GM21423 (cell line): ENCODE data around the gene ECPAS.
"Not testable (repeated sequence)": the region's sequence is repeated elsewhere in the genome, so short reads cannot be mapped to it uniquely, and the experiment has no call there.

Experiments
- ATAC-seq: cut with Tn5 transposase; IDR thresholded peaks from one replicate; pipeline ENCODE4 v1.9.1; 2021; ENCODE audit warnings: mild to moderate bottlenecking, moderate library complexity; ENCODE audit not compliant: unreplicated experiment

Gene ECPAS

DNA sequence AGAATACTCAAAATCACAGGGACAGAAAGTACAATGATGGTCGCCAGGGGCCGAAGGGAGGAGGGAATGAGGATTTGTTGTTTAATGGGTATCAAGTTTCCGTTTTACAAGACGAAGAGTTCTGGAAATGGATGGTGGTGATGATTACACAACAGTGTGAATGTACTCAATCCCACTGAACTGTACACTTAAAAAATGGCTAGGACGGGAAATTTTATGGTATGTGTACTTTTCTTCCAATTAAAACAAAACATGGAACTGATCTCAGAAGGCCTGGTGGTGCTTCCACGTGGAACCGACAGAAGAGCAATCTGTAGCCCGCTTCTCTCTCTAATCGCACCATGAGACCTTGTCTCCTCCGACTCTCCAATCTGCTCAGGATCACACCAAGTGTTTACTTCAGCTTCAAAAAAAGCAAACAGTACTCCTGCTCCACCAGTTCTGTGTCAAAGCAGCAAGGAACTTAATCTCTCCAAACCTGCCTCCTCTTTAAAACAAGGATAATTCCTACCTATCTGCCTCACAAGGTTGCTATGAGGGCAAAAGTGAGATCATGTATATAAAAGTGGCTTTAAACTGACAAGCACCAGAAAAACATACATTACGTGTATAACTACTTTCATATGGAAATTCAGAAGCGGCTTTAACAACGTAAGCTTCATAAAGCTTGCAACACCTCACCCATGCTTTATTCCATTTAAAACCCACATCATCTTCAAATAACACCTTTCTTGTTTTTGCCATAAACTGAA, 2.1 kb downstream of the ECPAS start:
- no peak for ATAC-seq

DNA sequence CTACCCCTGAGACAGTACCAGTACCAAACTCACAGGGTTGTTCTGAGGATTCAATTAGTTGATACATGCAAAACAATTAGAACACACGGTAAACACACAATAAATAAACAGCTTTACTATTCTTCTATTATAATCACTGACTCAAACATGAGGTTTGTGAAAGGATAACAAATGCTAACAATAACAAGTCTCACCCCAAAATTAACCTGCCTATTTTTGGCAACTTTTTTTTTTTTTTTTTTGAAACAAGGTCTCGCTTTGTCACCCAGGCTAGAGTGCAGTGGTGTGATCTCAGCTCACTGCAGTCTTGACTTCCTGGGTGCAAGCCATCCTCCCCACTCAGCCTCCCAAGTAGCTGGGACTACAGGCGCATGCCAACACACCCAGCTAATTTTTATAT, 6.5 kb downstream of the ECPAS start:
- ATAC-seq, result no peak

- ATAC-seq, result no peak
These were observed 9.0 kb downstream of the ECPAS start for GRCh38 chr9:111475195-111475594.

GRCh38 chr9:111474385-111474784, 9.8 kb downstream of the ECPAS start:
- no peak for ATAC-seq

DNA sequence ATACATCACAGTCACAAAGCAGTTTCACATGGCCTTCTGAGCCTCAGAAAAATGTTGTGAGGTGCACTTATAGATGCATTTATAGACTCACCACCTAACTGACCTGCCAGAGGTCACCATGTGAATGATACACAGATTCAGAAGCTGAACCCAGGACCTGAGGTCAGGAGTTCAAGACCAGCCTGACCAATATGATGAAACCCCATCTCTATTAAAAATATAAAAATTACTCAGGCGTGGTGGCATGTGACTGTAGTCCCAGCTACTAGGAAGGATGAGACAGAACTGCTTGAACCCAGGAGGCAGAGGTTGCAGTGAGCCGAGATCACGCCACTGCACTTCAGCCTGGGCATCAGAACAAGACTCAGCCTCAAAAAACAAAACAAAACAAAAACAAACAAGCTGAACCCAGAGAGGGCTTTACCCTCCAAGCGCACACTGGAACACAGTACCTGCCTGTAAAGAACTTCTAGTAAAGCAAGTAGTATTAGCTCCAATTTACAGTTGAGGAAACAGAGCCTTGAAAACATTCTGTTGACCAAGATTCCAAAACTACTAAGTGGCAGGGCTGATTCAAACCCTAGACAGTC, 16.3 kb downstream of the ECPAS start:
- ATAC-seq, result no peak

- ATAC-seq, result no peak
These were observed 21.1 kb downstream of the ECPAS start for GRCh38 chr9:111463048-111463447.

GRCh38 chr9:111458139-111459009, 25.8 kb downstream of the ECPAS start:
- no peak for ATAC-seq

GRCh38 chr9:111456529-111456928, 27.7 kb downstream of the ECPAS start:
- ATAC-seq, result no peak

DNA sequence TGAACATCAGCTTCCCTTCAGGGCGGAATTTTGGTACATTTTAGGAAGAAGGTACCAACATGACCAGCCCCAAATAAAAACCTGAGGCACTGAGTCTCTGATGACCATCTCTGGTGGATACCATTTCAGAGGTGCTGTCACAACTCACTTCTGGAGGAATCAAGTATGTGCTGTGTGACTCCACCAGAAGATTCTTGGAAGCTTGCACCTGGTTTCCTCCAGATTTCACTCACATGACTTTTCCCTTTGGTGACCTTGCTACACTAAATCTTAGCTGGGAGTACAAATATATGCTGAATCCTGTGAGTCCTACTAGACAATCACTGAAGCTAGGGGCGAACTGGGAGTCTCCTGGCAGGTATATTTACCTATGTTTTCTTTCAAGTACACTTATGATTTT, 28.5 kb downstream of the ECPAS start:
- ATAC-seq, result no peak

DNA sequence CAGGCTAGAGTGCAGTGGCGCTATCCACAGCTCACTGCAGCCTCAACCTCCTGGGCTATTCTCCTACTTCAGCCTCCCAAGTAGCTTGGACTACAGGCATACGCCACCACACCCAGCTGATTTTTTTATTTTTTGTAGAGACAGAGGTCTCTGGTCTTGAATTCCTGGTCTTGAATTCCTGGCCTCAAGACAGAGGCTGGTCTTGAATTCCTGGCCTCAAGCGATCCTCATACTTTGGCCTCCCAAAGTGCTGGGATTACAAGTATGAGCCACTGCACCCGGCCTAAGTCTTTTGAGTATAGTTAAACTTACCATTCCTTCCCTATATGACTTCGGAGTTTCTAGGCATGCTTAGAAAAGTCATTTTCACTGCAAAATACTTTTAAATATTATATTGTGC, 29.4 kb downstream of the ECPAS start:
- ATAC-seq, result no peak

DNA sequence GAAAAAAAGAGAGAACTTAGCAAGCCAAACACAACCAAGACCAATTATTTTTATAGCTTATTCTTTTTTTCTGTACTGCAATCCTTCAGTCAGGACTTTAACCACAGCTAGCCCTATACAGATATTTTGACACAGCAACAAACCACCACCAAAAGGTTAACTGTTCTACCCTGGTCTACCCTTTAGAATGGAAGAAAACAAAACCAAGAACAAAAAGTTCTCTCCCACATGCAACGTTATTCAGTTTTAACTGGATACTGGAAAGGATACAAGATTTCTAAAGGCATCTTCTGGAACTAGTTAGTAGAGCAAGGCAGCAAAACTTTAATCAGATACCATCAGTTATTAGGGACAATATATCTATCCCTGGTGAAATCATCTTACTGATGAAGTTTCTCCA, 32.6 kb downstream of the ECPAS start:
- ATAC-seq, result no peak

- ATAC-seq, result no peak
These were observed 34.1 kb downstream of the ECPAS start for GRCh38 chr9:111450124-111450523.

GRCh38 chr9:111449705-111450104, 34.5 kb downstream of the ECPAS start:
- no peak for ATAC-seq

GRCh38 chr9:111445799-111446198, 38.4 kb downstream of the ECPAS start:
- not testable (repeated sequence) for ATAC-seq

DNA sequence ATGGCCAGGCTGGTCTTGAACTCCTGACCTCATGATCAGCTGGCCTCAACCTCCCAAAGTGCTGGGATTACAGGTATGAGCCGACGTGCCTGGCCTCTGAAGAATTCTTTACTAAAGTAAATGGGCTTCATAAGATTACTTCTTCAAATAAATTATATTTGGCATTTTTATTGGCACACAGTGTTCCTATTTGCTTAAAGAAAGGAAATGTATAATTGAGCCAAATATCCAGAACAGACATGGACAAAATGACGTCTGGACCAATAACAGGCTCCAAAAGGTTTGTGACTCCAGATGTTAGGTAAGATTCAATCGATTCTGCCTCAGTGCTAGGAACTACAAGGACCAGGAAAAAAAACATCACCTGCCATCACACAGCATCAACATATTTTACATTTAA, 40.7 kb downstream of the ECPAS start:
- ATAC-seq, result no peak

DNA sequence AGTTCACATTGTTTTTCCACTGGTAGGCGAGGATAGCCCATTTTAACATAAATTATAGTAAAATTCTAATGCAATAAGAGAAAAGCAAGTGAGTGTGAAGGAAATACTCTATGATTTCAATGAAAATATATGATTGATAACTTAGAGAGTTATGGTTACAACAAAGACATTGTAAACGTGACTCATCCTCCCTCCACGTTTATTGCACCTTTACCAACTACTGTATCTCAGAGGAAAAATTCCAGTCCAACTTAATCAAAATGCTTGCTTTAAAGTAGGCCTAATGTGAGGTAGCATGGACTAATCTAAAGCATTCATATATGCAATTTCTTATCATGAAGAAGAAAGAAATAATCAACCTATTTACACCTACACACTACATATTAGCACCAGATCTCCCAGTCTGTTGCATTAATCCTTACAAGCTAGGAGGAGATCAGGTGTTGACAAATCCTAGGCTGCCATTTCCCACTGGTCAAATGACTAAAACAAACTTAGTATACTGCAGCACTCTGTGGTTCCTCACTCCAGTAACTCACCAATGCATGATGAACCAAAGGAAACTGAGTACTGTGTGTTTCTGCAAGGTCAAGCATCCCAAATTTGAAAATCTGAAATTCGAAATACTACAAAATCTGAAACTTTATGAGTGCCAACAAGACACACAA, 41.7 kb downstream of the ECPAS start:
- ATAC-seq, result no peak

DNA sequence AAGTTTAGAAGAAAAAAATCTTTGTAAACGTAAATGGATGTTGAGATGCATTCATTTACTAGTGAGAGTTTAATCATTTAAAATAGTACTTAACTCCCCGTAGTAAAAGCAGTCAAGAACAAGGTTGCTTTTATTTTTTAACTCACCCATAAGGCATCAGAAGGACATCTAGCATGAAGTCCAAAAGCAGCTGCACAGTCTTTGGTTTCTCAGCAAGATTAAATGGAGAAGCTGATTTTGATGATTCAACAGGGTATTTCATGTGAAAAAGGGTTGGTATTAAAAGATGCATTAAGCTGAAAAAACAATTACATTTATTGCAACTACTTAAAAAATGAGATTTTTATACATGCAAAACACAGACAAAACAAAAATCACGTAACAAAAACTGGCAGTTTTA, 44.0 kb downstream of the ECPAS start:
- no peak for ATAC-seq

DNA sequence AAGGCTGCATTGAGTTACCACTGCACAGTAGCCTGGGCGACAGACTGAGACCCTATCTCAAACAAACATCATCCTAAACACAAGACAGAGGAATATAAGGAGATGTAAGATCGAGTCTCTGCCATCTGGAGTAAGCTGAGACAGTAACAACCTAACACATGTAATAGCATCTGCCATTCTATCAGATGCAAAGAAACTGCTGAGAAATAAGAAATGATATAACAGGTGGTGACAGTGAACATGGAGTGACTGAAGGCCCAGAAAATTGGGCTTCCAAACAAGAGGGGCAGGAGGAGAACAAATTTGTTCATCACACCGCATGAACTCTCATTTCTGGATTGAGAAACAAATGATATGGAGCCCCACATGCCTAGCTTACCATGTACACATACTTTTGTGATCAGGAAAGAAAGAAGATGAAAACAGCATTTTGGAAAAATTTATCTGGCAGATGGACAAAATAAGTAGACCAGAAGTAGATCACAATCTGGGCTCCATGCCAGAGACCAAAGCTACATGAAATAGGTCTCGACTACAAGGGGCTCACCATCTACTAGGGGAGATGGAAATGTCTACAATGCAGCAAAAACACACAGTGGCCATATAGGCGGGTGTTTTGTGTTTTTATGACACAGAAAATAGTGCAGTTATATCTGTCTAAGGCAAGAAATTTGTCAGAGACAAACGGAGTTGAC, 45.5 kb downstream of the ECPAS start:
- ATAC-seq, result no peak

DNA sequence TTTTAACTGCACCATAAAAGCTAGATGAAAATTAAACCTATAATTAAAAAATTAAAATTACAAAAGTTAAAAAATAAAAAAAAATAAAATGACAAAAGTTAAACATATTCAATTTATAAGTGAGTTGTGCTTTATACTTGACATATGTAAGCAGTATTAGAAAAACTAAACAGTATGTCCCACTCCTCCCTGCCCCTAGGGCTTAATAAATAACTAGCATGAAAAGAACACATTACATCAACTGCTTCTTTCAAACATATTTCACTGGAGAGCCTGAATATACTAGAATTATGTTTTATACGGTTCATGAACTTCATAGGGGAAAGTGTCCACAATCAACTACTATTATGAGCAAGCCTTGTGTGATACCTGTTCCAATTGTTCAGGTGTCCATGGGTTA, 47.6 kb downstream of the ECPAS start:
- no peak for ATAC-seq

DNA sequence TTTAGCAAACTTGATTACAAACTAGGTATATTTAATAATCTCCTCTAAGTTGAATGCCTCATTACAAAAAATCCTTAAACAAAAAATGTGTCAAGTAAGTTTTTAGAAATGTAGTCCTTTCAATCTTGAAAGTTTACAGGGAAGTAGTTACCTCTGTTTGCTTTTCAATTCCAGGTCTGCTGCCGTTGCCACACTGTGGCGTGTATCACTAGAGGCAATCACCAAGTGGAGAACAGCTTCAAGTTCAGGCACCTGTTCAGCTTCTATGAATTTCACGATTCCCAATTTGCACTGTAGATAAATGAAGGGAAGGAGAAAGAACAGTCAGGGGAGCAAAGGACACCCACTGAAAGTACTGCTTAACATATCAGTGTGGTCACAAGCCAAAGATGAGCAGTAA, 51.1 kb downstream of the ECPAS start:
- ATAC-seq, result no peak

DNA sequence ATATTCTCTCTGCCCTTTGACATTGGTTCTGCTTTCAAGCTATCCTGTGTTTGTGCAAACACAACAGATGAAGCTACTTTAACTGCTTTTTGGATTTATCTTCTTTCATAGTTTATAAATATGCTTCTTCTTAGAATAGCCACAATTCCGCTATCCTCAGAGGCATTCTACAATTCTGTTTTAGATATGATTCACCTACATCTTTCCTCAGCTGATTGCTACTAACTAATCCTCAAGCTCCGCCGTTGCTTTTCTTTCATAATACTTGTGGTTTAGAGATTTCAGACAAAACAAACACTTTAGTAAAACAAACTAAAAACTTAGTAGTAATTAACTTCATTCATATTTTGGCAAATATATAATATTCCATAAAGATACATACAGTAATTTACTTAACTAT, 52.5 kb downstream of the ECPAS start:
- ATAC-seq, result no peak
